ENCODE data around the gene ANKHD1.
"Not testable (repeated sequence)": the region's sequence is repeated elsewhere in the genome, so short reads cannot be mapped to it uniquely, and the experiment has no call there.

Gene ANKHD1

GRCh38 chr5:140420665-140421361, 19.2 kb downstream of the ANKHD1 start:
- DNase-seq (ENCODE audit: low read depth, low spot score) = no peak

- not testable (repeated sequence) for DNase-seq (ENCODE audit: low read depth, low spot score)
Observed at GRCh38 chr5:140421375-140421774, 19.7 kb downstream of the ANKHD1 start.

DNA sequence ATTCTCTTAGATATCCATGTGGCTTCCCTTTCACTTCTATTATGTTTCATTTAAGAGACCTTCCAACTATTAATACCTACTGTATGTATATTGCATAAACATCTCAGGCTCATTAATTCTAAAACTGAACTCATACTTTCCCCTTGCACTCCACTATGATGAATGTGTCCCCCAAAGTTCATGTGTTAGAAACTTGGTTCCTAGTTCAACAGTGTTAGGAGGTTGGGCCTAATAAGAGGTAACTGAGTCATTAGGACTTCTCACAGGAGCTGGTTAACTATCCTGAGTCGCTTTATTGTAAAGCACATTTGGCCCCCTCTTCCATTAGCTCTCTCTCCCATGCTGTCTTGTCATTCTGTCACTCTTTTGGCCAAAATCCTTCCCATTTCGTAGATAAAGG, 22.0 kb downstream of the ANKHD1 start:
- DNase-seq (ENCODE audit: low read depth, low spot score) = no peak

GRCh38 chr5:140424135-140424534, 22.5 kb downstream of the ANKHD1 start:
- DNase-seq (ENCODE audit: low read depth, low spot score) = no peak

DNA sequence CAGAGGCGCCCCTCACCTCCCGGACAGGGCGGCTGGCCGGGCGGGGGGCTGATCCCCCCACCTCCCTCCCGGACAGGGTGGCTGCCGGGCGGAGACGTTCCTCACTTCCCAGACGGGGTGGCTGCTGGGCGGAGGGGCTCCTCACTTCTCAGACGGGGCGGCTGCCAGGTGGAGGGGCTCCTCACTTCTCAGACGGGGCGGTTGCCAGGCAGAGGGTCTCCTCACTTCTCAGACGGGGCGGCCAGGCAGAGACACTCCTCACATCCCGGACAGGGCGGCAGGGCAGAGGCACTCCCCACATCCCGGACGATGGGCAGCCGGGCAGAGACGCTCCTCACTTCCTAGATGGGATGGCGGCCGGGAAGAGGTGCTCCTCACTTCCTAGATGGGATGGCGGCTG, 26.1 kb downstream of the ANKHD1 start:
- not testable (repeated sequence) for DNase-seq (ENCODE audit: low read depth, low spot score)

GRCh38 chr5:140429724-140430123, 28.1 kb downstream of the ANKHD1 start:
- no peak for DNase-seq (ENCODE audit: low read depth, low spot score)

DNA sequence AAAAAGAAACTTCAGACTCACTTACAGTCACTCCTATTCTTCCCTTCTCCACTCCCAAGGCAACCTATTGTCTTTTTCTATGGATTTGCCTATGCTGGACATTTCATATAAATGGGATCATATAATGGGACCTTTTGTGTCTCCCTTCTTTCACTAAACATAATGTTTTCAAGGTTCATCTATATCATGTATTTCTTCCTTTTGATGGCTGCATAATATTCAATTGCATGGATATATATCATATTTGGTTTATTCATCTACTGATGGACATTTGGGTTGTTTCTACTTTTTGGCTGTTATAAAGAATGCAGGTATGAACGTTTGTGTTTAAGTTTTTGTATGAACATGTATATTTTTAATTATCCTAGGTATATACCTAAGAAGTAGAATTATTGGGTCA, 30.6 kb downstream of the ANKHD1 start:
- no peak for DNase-seq (ENCODE audit: low read depth, low spot score)

DNA sequence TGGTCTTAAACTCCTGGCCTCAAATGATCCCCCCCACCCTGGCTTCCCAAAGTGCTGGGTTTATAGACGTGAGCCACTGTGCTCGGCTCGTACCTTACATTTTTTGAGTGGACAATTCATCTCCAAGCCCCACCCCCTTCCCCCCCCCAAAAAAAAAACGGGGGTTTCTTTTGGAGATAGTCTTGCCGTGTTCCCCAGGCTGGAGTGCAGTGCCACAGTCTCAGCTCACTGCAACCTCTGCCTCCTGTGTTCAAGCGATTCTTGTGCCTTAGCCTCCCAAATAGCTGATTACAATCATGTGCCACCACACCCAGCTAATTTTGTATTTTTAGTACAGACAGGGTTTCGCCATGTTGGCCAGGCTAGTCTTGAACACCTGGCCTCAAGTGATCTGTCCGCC, 31.3 kb downstream of the ANKHD1 start:
- DNase-seq (ENCODE audit: low read depth, low spot score) = no peak

GRCh38 chr5:140457368-140457767, 55.7 kb downstream of the ANKHD1 start:
- DNase-seq (ENCODE audit: low read depth, low spot score) = not testable (repeated sequence)

DNA sequence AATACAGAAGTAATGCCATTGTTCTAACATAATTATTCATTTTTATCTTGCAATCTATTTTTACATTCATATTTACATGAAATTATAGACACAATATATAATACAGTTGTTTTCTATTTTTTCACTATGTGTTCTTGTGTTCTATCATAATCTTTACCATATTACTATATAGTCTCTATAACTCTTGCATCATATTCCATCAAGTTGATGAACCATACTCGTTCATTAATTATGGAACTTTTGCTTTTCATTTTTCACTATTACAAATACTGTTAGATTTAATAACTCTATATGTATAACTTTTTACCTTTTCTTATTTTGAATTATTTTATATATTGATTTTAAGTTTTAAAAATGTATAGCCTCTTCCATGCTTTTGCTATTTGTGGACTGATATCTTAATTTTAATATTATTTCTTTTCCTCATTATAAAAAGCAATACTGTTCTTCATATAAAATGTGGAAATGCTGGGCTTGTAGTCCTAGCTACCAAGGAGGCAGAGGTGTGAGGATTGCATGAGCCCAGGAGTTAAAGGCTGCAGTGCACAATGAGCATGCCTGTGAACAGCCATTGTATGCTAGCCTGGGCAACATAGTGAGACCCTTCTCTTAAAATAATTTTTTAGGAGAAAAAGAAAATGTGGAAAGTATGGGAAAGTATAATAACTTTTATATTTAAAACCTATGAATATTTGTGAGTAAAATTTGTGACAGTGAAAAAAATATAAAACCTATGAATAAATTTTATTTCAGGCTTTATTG, 65.5 kb downstream of the ANKHD1 start:
- no peak for DNase-seq (ENCODE audit: low read depth, low spot score)

- DNase-seq (ENCODE audit: low read depth, low spot score) = no peak
Observed at GRCh38 chr5:140468188-140468587, 66.6 kb downstream of the ANKHD1 start.

DNA sequence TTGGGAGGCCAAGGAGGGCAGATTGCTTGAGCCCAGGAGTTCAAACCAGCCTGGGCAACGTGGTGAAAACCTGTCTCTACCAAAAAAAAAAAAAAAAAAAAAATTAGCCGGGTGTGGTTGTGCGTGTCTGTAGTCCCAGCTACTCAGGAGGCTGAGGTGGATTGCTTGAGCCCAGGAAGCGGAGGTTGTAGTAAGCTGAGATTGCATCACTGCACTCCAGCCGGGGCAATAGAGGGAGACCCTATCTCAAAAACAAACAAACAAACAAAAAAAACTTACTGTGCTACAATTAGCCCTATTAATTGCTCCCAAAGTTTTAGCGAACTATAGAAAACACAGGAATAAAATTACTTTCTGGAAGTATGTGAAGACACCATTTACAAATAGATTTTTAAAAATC, 67.6 kb downstream of the ANKHD1 start:
- no peak for DNase-seq (ENCODE audit: low read depth, low spot score)

GRCh38 chr5:140480310-140481014, 78.8 kb downstream of the ANKHD1 start:
- no peak for DNase-seq (ENCODE audit: low read depth, low spot score)

- DNase-seq (ENCODE audit: low read depth, low spot score) = no peak
Observed at GRCh38 chr5:140481758-140482157, 80.1 kb downstream of the ANKHD1 start.

DNA sequence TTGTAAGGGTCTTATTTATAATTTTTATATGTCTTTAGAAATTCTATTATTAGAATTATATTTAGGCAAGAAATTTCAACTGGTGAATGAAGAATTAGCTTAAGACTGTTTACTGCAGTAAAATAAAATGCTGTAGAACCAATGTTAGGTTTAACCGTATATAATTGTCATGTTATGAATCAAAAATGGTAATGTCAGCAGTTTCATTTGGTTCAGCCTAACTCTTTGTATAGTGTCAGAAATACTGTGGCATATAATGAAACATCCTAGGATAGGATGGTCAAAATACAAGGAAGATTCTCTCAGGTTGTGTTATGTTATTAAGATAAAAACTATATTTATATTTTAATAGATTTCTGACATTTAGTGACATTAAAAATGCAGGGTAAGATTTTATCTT, 81.4 kb downstream of the ANKHD1 start:
- no peak for DNase-seq (ENCODE audit: low read depth, low spot score)

DNA sequence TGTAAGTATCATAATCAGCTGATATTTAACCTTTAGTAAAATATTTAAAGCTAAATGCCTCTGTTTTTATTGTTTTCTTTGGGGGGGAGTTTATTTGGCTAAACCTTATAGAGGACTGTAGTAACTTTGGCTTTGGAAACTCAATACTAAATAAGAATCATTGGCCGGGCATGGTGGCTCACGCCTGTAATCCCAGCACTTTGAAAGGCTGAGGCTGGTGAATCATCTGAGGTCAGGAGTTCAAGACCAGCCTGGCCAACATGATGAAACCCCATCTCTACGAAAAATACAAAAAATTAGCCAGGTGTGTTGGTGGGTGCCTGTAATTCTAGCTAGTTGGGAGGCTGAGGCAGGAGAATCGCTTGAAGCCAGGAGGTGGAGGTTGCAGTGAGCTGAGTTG, 86.5 kb downstream of the ANKHD1 start:
- not testable (repeated sequence) for DNase-seq (ENCODE audit: low read depth, low spot score)

DNA sequence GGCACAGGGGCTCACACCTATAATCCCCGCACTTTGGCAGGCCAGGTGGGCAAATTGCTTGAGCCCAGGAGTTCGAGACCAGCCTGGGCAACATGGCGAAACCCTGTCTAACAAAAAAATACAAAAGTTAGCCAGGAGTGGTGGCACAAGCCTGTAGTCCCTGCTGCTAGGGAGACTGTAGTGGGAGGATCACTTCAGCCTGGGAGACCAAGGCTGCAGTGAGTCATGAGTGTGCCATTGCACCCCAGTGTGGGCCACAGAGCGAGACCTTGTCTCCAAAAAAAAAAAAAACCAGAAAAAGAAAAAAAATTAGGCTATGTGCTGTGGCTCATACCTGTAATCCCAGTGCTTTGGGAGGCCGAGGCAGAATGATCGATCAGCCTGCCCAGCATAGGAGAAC, 87.3 kb downstream of the ANKHD1 start:
- no peak for DNase-seq (ENCODE audit: low read depth, low spot score)

DNA sequence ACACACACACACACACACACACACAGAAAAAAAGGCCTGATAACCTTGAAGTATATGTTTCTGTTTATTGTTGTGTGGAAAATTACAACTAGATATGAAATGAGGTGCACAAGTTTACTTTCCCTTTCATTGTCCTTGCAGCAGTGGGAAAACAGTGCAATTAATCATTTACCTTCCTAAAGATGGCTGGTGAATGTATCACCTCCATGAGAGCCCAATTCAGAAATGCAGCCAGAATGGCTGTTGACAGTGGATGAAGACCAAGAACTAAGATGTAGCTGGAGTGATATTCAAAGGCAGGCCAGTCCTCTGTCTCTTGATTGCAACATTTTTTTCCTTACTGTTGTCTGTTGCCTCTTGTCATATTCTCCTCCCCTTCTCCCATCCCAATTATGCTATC, 96.3 kb downstream of the ANKHD1 start:
- DNase-seq (ENCODE audit: low read depth, low spot score) = no peak

GRCh38 chr5:140498591-140498990, 97.0 kb downstream of the ANKHD1 start:
- DNase-seq (ENCODE audit: low read depth, low spot score) = no peak

- no peak for DNase-seq (ENCODE audit: low read depth, low spot score)
Observed at GRCh38 chr5:140502834-140503233, 101.2 kb downstream of the ANKHD1 start.

DNA sequence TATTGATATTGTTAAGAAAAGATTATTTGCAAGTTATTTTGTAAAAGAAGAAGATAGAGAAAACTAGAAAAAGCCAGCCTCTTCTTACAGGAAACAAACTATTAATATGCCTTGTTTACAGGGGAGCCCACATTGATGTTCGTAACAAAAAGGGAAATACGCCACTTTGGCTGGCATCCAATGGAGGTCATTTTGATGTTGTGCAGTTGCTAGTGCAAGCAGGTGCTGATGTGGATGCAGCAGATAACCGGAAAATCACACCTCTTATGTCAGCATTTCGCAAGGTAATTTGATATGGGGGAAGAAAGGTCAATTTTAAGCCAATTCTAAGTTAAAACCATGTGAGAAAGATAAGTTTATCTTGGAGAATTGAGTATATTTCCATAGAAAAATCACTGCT, 108.3 kb downstream of the ANKHD1 start:
- DNase-seq (ENCODE audit: low read depth, low spot score) = no peak

GRCh38 chr5:140513124-140513523, 111.5 kb downstream of the ANKHD1 start:
- DNase-seq (ENCODE audit: low read depth, low spot score) = no peak

- DNase-seq (ENCODE audit: low read depth, low spot score) = no peak
Observed at GRCh38 chr5:140524003-140524402, 122.4 kb downstream of the ANKHD1 start.

Data from activated naive CD8-positive, alpha-beta T cell treated with anti-CD3 and anti-CD28 coated beads, Interleukin-2, amount 50 U/mL, for 16 hours (primary cell).